Uterus (tissue), 2 donors: ENCODE measurements around the gene KCNN3.

Source experiments
- CTCF ChIP-seq, 4 experiments: fragments of 200-600 bp in 2 of 4; fragments of 450-650 bp in 2 of 4; sonication (generic) in 2 of 4; IDR thresholded peaks; one replicate each; pipeline ENCODE4 v1.5.1; 2016 to 2019; ENCODE audit warnings: antibody characterized with exemption in 4 of 4, mild to moderate bottlenecking in 2 of 4, moderate library complexity in 1 of 4
- POLR2A ChIP-seq, 2 donors: fragments of 450-650 bp; IDR thresholded peaks; one replicate each; pipeline ENCODE4 v1.6.1; 2016; ENCODE audit warnings: antibody characterized with exemption in 2 of 2, mild to moderate bottlenecking in 1 of 2, moderate library complexity in 1 of 2

DNA sequence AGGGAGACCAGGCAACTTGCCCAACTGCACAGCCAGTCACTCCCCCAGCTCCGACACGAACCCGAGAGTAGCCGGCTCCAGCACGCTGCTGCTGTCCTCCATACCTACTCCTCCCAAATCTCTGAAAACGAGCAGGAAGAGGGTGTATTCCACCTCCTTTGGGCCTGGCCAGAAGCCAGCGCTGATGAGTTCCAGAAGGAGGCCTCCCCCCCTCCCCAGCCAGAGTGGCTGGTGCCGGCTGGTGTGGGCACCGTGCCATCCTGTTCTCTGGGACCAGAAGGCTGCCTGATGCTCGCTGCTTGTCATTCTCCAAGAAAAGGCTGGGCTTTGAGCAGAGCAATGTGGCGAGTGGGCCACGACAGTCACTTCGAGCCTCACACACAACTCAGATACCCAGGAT, 22.2 kb downstream of the KCNN3 start:
- no peak for TF ChIP-seq CTCF (IDR thresholded peaks at IDR 0.05)
- no peak for TF ChIP-seq POLR2A (IDR thresholded peaks at IDR 0.05)
